ENCODE results near the gene CCNY.

The CCNY gene

DNA sequence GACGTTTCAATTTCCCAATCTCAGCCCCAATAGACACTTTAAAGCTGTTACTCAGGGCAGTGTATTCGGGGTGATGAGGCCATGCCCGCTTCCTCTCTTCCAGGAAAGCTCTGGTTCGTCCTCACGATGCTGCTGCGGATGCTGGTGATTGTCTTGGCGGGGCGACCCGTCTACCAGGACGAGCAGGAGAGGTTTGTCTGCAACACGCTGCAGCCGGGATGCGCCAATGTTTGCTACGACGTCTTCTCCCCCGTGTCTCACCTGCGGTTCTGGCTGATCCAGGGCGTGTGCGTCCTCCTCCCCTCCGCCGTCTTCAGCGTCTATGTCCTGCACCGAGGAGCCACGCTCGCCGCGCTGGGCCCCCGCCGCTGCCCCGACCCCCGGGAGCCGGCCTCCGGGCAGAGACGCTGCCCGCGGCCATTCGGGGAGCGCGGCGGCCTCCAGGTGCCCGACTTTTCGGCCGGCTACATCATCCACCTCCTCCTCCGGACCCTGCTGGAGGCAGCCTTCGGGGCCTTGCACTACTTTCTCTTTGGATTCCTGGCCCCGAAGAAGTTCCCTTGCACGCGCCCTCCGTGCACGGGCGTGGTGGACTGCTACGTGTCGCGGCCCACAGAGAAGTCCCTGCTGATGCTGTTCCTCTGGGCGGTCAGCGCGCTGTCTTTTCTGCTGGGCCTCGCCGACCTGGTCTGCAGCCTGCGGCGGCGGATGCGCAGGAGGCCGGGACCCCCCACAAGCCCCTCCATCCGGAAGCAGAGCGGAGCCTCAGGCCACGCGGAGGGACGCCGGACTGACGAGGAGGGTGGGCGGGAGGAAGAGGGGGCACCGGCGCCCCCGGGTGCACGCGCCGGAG, 271.4 kb downstream of the CCNY start:
- no peak overlapping the region for H2AFZ ChIP-seq (ENCODE audit: low read length)
- H3K27ac ChIP-seq (ENCODE audit: low read length), result no peak overlapping the region
- H3K4me2 ChIP-seq (ENCODE audit: low read depth, low read length), result no peak overlapping the region
- H3K36me3 ChIP-seq (replicated peaks; ENCODE audit: insufficient read depth, low read length), result no peaks in the 10 kb centered on the region
- TF ChIP-seq EZH2phosphoT487 (IDR thresholded peaks at IDR 0.05; ENCODE audit: low read length) (no peak), EZH2 (optimal IDR thresholded peaks at IDR 0.05; ENCODE audit: low read depth, low read length) (no peak)
- TF ChIP-seq, protein P1, sequence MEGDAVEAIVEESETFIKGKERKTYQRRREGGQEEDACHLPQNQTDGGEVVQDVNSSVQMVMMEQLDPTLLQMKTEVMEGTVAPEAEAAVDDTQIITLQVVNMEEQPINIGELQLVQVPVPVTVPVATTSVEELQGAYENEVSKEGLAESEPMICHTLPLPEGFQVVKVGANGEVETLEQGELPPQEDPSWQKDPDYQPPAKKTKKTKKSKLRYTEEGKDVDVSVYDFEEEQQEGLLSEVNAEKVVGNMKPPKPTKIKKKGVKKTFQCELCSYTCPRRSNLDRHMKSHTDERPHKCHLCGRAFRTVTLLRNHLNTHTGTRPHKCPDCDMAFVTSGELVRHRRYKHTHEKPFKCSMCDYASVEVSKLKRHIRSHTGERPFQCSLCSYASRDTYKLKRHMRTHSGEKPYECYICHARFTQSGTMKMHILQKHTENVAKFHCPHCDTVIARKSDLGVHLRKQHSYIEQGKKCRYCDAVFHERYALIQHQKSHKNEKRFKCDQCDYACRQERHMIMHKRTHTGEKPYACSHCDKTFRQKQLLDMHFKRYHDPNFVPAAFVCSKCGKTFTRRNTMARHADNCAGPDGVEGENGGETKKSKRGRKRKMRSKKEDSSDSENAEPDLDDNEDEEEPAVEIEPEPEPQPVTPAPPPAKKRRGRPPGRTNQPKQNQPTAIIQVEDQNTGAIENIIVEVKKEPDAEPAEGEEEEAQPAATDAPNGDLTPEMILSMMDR (IDR thresholded peaks at IDR 0.05; ENCODE audit: low read length), result no peak
- no peaks in the 10 kb centered on the region for H3F3A ChIP-seq (ENCODE audit: insufficient read depth, low read length)
- no peaks in the 10 kb centered on the region for H3K79me2 ChIP-seq (ENCODE audit: low read length)
- H3K4me1 ChIP-seq (ENCODE audit: low read length), result no peaks in the 10 kb centered on the region
- no peak overlapping the region for H3K9ac ChIP-seq (ENCODE audit: low read length)
- H3K9me3 ChIP-seq (replicated peaks; ENCODE audit: insufficient read depth, low read length), result no peaks in the 10 kb centered on the region
- no peak for DNase-seq
- H3K9me2 ChIP-seq (replicated peaks; ENCODE audit: insufficient read depth, low read length), result no peaks in the 10 kb centered on the region
- H3K27me3 ChIP-seq (replicated peaks; ENCODE audit: insufficient read depth, low read length), result no peaks in the 10 kb centered on the region
- H3K4me3 ChIP-seq (ENCODE audit: low read length), result no peak overlapping the region
- H4K20me1 ChIP-seq (ENCODE audit: insufficient read depth, low read length), result no peaks in the 10 kb centered on the region

- H3F3A ChIP-seq (ENCODE audit: insufficient read depth, low read length), result no peaks in the 10 kb centered on the region
- H3K4me1 ChIP-seq (ENCODE audit: low read length), result no peaks in the 10 kb centered on the region
- no peaks in the 10 kb centered on the region for H3K79me2 ChIP-seq (ENCODE audit: low read length)
- H3K9me3 ChIP-seq (replicated peaks; ENCODE audit: insufficient read depth, low read length), result no peaks in the 10 kb centered on the region
- no peaks in the 10 kb centered on the region for H3K36me3 ChIP-seq (replicated peaks; ENCODE audit: insufficient read depth, low read length)
- no peak overlapping the region for H3K4me2 ChIP-seq (ENCODE audit: low read depth, low read length)
- DNase-seq, result no peak
- no peak overlapping the region for H3K4me3 ChIP-seq (ENCODE audit: low read length)
- H3K27me3 ChIP-seq (replicated peaks; ENCODE audit: insufficient read depth, low read length), result no peaks in the 10 kb centered on the region
- H4K20me1 ChIP-seq (ENCODE audit: insufficient read depth, low read length), result no peaks in the 10 kb centered on the region
- H2AFZ ChIP-seq (ENCODE audit: low read length), result no peak overlapping the region
- TF ChIP-seq EZH2phosphoT487 (IDR thresholded peaks at IDR 0.05; ENCODE audit: low read length) (no peak), EZH2 (optimal IDR thresholded peaks at IDR 0.05; ENCODE audit: low read depth, low read length) (no peak)
- TF ChIP-seq, protein P1 (IDR thresholded peaks at IDR 0.05; ENCODE audit: low read length), result no peak
- no peaks in the 10 kb centered on the region for H3K9me2 ChIP-seq (replicated peaks; ENCODE audit: insufficient read depth, low read length)
- H3K9ac ChIP-seq (ENCODE audit: low read length), result no peak overlapping the region
- no peak overlapping the region for H3K27ac ChIP-seq (ENCODE audit: low read length)
These were observed 272.0 kb downstream of the CCNY start for GRCh38 chr10:35608328-35608672.

DNA sequence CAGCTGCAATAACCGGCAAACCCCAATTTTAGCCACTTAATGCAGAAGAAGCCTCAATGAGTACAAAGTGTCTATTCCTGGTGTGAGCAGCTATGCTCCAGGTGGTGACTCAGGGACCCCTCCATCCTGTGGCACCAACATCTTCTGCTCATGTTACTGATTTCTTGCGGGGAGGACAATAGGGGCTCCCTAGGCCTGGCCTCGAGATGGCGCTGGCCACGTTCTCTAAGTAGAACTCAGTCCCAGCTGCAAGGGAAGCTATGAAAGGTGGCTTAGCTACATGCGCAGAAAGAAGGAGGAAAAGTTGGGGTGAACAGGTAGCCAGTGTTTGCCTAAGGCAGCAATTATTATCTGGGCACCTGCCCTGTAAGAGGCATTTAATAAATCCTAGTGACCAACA, 275.4 kb downstream of the CCNY start:
- Histone ChIP-seq H3K9me3 (replicated peaks; ENCODE audit: insufficient read depth, low read length) (no peaks in the 10 kb centered on the region), H3K9ac (ENCODE audit: low read length) (no peak overlapping the region), H3K4me3 (ENCODE audit: low read length) (no peak overlapping the region), H3K9me2 (replicated peaks; ENCODE audit: insufficient read depth, low read length) (no peaks in the 10 kb centered on the region), H4K20me1 (ENCODE audit: insufficient read depth, low read length) (no peaks in the 10 kb centered on the region), H3K4me1 (ENCODE audit: low read length) (no peaks in the 10 kb centered on the region), H3K4me2 (ENCODE audit: low read depth, low read length) (no peak overlapping the region), H3K36me3 (replicated peaks; ENCODE audit: insufficient read depth, low read length) (no peaks in the 10 kb centered on the region), H3F3A (ENCODE audit: insufficient read depth, low read length) (no peaks in the 10 kb centered on the region), H3K27ac (ENCODE audit: low read length) (no peak overlapping the region), H2AFZ (ENCODE audit: low read length) (no peak overlapping the region), H3K27me3 (replicated peaks; ENCODE audit: insufficient read depth, low read length) (no peaks in the 10 kb centered on the region), H3K79me2 (ENCODE audit: low read length) (no peaks in the 10 kb centered on the region)
- no peak for TF ChIP-seq EZH2 (optimal IDR thresholded peaks at IDR 0.05; ENCODE audit: low read depth, low read length)
- TF ChIP-seq, protein P1 (IDR thresholded peaks at IDR 0.05; ENCODE audit: low read length), result no peak
- DNase-seq, result no peak

Data from MM.1S (cell line).